Neuron (in vitro differentiated cells): ENCODE data around the gene SLC26A1.

Experiments used
- H2AFZ ChIP-seq: one replicate; pipeline ENCODE4 v1.6.1; 2013; ENCODE audit warnings: low read depth, mild to moderate bottlenecking, inconsistent platforms, low read length, moderate library complexity
- H3K27me3 ChIP-seq: one replicate; pipeline ENCODE4 v1.6.1; 2013; ENCODE audit warnings: low read length; ENCODE audit not compliant: insufficient read depth
- H3K36me3 ChIP-seq: one replicate; pipeline ENCODE4 v1.6.1; 2013; ENCODE audit warnings: low read length; ENCODE audit not compliant: insufficient read depth
- H3K4me1 ChIP-seq: one replicate; pipeline ENCODE4 v1.6.1; 2013; ENCODE audit warnings: low read length; ENCODE audit not compliant: insufficient read depth
- H3K4me3 ChIP-seq: 2 replicates; pipeline ENCODE4 v1.5.1; 2013; ENCODE audit warnings: mild to moderate bottlenecking, low read length, moderate library complexity
- H3K9me3 ChIP-seq: one replicate; pipeline ENCODE4 v1.6.1; 2013; ENCODE audit warnings: low read length

SLC26A1 gene

DNA sequence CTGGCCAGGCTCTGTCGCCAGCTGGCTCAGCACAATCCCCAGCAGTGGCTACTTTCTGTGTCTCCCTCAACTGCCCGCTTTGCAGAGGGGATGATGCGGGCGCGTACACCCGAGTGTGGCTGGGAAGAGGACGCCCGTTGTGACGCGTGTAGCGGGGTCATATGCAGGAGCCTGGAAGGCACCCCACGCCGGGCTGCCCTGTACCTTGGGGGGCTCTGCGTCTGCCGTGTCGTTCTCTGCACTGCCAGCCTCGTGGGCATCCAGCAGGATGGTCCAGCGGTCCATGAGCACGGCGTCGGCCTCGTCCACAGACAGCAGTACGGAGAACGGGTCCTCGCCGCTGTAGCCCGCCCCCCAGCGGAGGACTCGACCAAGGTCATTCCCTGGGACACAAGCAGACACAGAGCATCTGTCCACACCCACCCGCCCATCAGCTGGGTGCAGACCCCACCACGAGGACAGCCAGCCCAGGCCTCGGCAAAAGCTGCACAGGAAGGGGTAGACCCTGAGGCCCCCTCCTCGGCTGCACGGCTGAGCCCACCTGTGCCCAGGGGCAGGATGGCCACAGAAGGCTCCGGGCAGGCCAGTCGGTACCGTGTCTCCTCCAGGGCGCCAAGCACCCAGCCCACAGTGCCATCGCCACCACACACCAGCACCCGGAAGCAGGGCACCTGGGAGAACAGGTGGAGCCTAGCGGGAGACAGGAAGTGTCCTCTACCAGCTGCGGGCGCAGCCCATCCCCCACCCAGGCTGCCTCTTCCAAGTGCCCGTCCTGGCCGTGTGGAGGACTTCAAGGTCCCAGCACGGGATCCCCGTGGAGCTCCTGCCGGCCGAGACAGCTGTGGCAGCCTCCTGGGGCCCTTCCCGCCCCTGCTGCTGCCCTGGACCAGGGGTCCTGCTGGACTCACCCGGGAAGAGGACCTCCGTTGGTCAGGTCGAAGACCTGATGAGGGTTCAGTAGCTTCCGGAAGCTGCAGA is 30.7 kb downstream of the SLC26A1 start:
- Histone ChIP-seq H3K27me3 (no peaks in the 10 kb centered on the region), H2AFZ (no peak overlapping the region), H3K4me1 (no peaks in the 10 kb centered on the region), H3K9me3 (no peaks in the 10 kb centered on the region), H3K36me3 (peaks cover 6% of the 10 kb centered on the region), H3K4me3 (no peak overlapping the region)

DNA sequence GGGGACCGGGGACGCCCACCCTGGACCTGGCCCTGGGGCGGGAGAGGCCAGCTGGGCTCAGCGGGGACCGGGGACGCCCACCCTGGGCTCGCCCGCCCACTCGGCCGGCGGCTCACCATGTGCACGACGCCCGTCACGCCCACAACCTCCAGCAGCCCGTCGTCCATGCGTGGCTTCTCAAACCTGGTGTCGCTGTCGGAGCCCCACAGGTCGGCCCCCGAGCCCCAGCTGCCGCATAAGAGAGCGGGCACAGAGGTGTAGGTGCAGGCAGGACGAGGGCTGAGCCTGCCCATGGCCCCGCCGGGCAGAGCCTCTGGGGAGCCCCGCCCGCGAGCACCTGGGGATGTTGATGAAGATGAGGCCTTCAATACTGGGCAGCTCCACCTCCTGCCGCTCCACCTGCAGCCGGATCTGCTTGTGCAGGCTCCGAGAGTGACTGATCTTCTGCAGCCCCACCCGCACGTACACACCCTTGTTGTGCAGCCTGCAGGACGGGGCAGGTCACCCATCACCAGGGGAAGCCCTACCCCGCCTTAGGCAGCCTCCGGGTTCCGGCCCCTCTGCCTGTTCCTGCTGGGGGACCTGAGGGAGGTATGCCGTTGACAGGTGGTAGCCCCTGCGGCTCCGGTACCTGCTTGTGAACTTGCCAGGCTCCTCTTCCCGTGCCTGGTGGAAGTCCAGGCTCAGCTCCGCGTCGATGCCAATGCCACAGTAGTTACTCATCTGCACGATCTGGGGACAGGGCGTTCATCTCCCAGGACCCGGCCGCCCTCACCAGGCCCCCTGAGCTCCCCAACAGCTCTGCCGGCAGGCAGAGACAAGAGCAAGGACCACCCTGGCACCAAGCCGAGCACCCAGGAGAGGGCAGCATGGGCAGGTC is 31.6 kb downstream of the SLC26A1 start:
- no peak overlapping the region for H3K4me3 ChIP-seq
- no peaks in the 10 kb centered on the region for H3K4me1 ChIP-seq
- H3K27me3 ChIP-seq, result no peaks in the 10 kb centered on the region
- no peaks in the 10 kb centered on the region for H3K9me3 ChIP-seq
- H2AFZ ChIP-seq, result no peak overlapping the region
- H3K36me3 ChIP-seq, result peaks cover 6% of the 10 kb centered on the region

DNA sequence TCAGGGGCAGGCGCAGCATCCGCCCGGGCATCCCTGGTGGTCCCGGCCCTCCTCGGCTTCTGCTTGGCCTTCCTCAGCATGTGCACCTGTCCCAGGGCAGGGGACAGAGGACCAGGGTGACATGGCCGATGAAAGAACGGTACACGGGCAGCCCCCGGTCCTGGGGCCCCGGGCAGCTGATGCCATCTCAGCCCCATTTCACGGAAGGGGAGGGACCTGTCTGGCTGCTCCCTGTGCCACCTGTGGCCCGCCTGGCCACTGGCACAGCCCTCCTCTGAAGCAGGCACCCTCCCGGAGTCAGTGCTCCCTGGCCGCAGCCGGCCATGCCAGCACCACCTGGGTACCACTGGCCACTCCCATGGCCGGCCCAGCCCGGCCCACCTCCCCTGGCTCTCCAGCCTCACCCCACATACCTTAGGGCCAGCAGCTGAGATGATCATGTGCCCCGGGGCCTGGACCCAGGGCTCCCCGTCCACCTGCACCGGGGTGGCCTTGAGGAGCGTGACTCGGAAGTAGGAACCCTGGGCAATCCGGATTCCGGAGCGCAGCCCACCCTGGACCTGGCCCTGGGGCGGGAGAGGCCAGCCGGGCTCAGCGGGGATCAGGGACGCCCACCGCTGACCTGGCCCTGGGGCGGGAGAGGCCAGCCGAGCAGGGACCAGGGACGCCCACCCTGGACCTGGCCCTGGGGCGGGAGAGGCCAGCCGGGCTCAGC is 32.4 kb downstream of the SLC26A1 start:
- Histone ChIP-seq H2AFZ (no peak overlapping the region), H3K4me3 (no peak overlapping the region), H3K27me3 (no peaks in the 10 kb centered on the region), H3K4me1 (no peaks in the 10 kb centered on the region), H3K36me3 (peaks cover 6% of the 10 kb centered on the region), H3K9me3 (no peaks in the 10 kb centered on the region)

GRCh38 chr4:960140-960635 is 33.0 kb downstream of the SLC26A1 start:
- Histone ChIP-seq H2AFZ (no peak overlapping the region), H3K4me1 (no peaks in the 10 kb centered on the region), H3K9me3 (no peaks in the 10 kb centered on the region), H3K27me3 (no peaks in the 10 kb centered on the region), H3K4me3 (no peak overlapping the region), H3K36me3 (peaks cover 11% of the 10 kb centered on the region)

GRCh38 chr4:959338-960139 is 33.7 kb downstream of the SLC26A1 start:
- Histone ChIP-seq H3K4me1 (no peaks in the 10 kb centered on the region), H3K9me3 (no peaks in the 10 kb centered on the region), H3K27me3 (no peaks in the 10 kb centered on the region), H3K4me3 (no peak overlapping the region), H2AFZ (no peak overlapping the region), H3K36me3 (peaks cover 11% of the 10 kb centered on the region)

DNA sequence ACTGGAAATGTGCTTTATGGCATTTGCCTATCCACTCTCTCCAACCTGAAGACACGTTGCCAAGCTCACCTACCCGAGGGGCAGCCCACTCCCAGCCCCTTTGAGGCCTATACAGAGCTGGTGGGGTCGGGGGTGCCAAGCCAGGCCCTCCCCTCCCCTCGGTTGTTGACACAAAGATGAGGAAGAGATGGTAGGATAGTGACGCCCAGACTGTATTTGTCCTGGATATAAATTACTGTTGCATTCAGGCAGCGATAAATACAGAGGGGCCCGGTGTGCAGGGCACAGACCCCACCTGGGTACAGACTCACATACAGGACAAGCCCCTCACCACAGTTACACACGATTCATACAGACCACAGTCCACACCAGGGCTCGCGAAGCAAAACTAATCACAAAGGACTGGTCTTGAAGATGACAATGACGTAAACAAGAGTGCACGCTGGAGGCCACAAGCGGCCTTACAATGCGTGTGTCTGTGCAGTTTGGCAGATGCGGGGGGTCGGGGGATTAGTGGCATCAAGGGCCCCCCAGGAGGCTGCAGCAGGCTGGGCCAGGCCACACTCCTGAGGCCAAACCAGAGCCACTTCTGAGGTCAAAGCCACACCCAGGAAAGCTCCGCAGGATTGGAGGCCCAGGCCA is 34.4 kb downstream of the SLC26A1 start:
- Histone ChIP-seq H3K4me1 (no peaks in the 10 kb centered on the region), H3K9me3 (no peaks in the 10 kb centered on the region), H3K27me3 (no peaks in the 10 kb centered on the region), H3K36me3 (peaks cover 8% of the 10 kb centered on the region), H3K4me3 (no peak overlapping the region), H2AFZ (no peak overlapping the region)

DNA sequence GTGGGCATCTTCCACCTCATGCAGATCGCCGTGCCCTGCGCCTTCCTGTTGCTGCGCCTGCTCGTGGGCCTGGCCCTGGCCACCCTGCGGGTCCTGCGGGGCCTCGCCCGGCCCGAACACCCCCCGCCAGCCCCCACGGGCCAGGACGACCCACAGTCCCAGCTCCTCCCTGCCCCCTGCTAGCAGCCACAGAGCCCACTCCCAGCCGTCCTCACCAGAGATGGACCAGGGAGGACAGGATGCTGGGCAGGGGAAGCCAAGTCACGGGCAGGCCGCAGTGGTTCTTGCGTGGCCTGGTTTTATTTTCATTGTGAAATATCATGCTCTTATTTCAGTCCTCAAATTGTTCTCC is 34.9 kb downstream of the SLC26A1 start:
- Histone ChIP-seq H2AFZ (no peak overlapping the region), H3K27me3 (no peaks in the 10 kb centered on the region), H3K9me3 (no peaks in the 10 kb centered on the region), H3K4me3 (no peak overlapping the region), H3K4me1 (no peaks in the 10 kb centered on the region), H3K36me3 (peaks cover 7% of the 10 kb centered on the region)

DNA sequence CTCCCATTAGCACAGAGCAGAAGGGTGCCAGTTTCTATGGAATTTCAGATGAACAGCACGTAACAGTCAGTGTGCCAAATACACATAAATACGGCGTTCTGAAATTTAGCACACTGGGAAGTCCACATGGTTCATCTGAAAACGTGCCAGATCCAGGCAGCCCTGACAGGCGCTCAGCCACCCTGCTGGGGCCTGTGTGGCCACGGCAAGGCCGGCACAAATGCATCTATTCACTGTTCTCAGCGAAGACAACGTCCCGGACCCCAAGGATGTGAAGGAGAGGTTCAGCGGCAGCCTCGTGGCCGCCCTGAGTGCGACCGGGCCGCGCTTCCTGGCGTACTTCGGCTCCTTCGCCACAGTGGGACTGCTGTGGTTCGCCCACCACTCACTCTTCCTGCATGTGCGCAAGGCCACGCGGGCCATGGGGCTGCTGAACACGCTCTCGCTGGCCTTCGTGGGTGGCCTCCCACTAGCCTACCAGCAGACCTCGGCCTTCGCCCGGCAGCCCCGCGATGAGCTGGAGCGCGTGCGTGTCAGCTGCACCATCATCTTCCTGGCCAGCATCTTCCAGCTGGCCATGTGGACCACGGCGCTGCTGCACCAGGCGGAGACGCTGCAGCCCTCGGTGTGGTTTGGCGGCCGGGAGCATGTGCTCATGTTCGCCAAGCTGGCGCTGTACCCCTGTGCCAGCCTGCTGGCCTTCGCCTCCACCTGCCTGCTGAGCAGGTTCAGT is 35.5 kb downstream of the SLC26A1 start:
- H3K36me3 ChIP-seq, result peaks cover 7% of the 10 kb centered on the region
- no peaks in the 10 kb centered on the region for H3K4me1 ChIP-seq
- H3K27me3 ChIP-seq, result no peaks in the 10 kb centered on the region
- no peaks in the 10 kb centered on the region for H3K9me3 ChIP-seq
- H3K4me3 ChIP-seq, result no peak overlapping the region
- no peak overlapping the region for H2AFZ ChIP-seq

- Histone ChIP-seq H3K9me3 (no peaks in the 10 kb centered on the region), H3K27me3 (no peaks in the 10 kb centered on the region), H2AFZ (no peak overlapping the region), H3K4me1 (no peaks in the 10 kb centered on the region), H3K4me3 (no peak overlapping the region), H3K36me3 (peaks cover 7% of the 10 kb centered on the region)
These were observed 36.0 kb downstream of the SLC26A1 start for GRCh38 chr4:957231-957580.

GRCh38 chr4:956531-957230 is 36.5 kb downstream of the SLC26A1 start:
- Histone ChIP-seq H3K4me1 (no peaks in the 10 kb centered on the region), H3K9me3 (no peaks in the 10 kb centered on the region), H3K36me3 (peaks cover 7% of the 10 kb centered on the region), H3K27me3 (no peaks in the 10 kb centered on the region), H3K4me3 (no peak overlapping the region), H2AFZ (no peak overlapping the region)

DNA sequence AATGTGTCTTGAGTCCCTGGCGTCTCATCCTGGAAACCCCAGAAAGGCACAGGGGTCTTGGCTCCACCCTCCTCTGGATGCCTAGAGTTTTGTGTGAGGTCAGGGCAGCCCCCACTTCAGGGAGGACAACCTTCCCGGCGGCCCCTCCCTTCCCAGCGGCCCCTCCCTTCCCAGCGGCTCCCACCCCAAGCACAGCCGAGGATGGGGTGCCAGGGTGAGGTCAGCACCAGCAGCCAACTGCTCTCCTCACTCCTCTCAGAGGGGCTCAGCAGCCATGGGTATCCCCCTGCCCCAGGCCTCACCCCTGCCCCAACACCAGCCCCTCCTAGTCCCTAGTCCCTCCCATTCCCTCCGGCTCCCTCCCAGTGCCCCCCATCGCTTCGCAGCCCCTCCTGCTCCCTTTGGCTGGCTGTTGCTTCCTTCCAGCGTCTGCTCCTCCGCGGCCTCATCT is 37.2 kb downstream of the SLC26A1 start:
- H3K4me1 ChIP-seq, result no peaks in the 10 kb centered on the region
- H3K36me3 ChIP-seq, result peaks cover 7% of the 10 kb centered on the region
- H2AFZ ChIP-seq, result no peak overlapping the region
- no peaks in the 10 kb centered on the region for H3K9me3 ChIP-seq
- H3K27me3 ChIP-seq, result no peaks in the 10 kb centered on the region
- H3K4me3 ChIP-seq, result no peak overlapping the region
